HL-60 (cell line): ENCODE data around the gene RETREG3.

Source experiments
- POLR2AphosphoS5 ChIP-seq: IDR thresholded peaks from 2 replicates; pipeline ENCODE4 v1.6.1; 2012; ENCODE audit warnings: low read depth
- SPI1 ChIP-seq: IDR thresholded peaks from 2 replicates; pipeline ENCODE4 v1.6.1; 2012; ENCODE audit warnings: low read depth, mild to moderate bottlenecking, borderline replicate concordance
- TF ChIP-seq, protein P1 (sequence below): IDR thresholded peaks from one replicate; pipeline ENCODE4 v1.5.1; 2011; ENCODE audit warnings: low read length, control low read depth, inconsistent platforms; ENCODE audit not compliant: insufficient read depth
- TF ChIP-seq, protein P2 (sequence below): IDR thresholded peaks from 2 replicates; pipeline ENCODE4 v1.6.1; 2012; ENCODE audit warnings: low read depth; ENCODE audit not compliant: insufficient replicate concordance

DNA sequence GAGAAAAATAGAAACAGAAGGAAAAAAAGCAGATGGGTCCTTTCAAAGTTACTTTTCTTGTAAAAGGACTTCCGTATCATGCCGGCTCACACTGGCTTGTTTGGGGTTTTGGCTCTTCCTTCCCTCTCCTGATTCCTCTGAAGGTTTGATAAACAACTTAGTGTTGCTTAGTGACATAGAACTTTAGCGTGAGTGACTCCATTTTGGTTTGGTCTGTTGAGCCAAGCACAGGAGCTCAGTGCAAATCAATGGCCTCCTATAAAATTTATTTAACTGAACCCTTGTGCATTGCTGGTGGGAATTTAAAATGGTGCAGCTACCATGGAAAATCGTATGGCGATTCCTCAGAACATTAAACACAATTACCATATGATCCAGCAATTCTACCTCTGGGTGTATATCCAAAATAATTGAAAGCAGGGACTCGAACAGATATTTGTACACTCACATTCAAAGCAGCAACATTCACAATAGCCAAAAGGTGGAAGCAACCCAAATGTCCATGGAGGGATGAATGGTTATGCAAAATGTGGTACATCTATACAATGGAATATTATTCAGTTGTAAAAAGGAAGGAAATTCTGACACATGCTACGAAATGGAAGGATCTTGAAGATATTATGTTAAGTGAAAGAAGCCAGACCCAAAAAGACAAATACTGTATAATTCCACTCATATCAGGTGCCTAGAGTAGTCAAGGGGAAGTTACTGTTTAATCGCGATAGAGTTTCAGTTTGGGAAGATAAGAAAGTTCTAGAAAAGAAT lies 48.8 kb upstream of the RETREG3 start:
- TF ChIP-seq, protein P1, sequence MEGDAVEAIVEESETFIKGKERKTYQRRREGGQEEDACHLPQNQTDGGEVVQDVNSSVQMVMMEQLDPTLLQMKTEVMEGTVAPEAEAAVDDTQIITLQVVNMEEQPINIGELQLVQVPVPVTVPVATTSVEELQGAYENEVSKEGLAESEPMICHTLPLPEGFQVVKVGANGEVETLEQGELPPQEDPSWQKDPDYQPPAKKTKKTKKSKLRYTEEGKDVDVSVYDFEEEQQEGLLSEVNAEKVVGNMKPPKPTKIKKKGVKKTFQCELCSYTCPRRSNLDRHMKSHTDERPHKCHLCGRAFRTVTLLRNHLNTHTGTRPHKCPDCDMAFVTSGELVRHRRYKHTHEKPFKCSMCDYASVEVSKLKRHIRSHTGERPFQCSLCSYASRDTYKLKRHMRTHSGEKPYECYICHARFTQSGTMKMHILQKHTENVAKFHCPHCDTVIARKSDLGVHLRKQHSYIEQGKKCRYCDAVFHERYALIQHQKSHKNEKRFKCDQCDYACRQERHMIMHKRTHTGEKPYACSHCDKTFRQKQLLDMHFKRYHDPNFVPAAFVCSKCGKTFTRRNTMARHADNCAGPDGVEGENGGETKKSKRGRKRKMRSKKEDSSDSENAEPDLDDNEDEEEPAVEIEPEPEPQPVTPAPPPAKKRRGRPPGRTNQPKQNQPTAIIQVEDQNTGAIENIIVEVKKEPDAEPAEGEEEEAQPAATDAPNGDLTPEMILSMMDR = no peak
- TF ChIP-seq POLR2AphosphoS5 (no peak), SPI1 (no peak)
- TF ChIP-seq, protein P2, sequence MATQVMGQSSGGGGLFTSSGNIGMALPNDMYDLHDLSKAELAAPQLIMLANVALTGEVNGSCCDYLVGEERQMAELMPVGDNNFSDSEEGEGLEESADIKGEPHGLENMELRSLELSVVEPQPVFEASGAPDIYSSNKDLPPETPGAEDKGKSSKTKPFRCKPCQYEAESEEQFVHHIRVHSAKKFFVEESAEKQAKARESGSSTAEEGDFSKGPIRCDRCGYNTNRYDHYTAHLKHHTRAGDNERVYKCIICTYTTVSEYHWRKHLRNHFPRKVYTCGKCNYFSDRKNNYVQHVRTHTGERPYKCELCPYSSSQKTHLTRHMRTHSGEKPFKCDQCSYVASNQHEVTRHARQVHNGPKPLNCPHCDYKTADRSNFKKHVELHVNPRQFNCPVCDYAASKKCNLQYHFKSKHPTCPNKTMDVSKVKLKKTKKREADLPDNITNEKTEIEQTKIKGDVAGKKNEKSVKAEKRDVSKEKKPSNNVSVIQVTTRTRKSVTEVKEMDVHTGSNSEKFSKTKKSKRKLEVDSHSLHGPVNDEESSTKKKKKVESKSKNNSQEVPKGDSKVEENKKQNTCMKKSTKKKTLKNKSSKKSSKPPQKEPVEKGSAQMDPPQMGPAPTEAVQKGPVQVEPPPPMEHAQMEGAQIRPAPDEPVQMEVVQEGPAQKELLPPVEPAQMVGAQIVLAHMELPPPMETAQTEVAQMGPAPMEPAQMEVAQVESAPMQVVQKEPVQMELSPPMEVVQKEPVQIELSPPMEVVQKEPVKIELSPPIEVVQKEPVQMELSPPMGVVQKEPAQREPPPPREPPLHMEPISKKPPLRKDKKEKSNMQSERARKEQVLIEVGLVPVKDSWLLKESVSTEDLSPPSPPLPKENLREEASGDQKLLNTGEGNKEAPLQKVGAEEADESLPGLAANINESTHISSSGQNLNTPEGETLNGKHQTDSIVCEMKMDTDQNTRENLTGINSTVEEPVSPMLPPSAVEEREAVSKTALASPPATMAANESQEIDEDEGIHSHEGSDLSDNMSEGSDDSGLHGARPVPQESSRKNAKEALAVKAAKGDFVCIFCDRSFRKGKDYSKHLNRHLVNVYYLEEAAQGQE = no peak
